HEK293 (cell line): ENCODE results near the gene SPRED2.

Experiments used
- ATF2 ChIP-seq: fragments of 450-650 bp; formaldehyde crosslinking; IDR thresholded peaks from 2 replicates; pipeline ENCODE4 v1.5.1; 2016; ENCODE audit warnings: missing biosample characterization, missing genetic modification characterization, low read depth
- BCL11A ChIP-seq: fragments of 450-650 bp; formaldehyde crosslinking; IDR thresholded peaks from 2 replicates; pipeline ENCODE4 v1.5.1; 2016; ENCODE audit warnings: low read depth, missing biosample characterization, missing genetic modification characterization
- GLI2 ChIP-seq: fragments of 450-650 bp; formaldehyde crosslinking; IDR thresholded peaks from 2 replicates; pipeline ENCODE4; 2017; ENCODE audit warnings: missing biosample characterization, missing genetic modification characterization, low read depth, borderline replicate concordance
- KLF10 ChIP-seq: fragments of 450-650 bp; IDR thresholded peaks from 2 replicates; pipeline ENCODE4 v1.5.1; 2018; ENCODE audit warnings: missing biosample characterization, mild to moderate bottlenecking, missing genetic modification characterization
- KLF9 ChIP-seq: fragments of 450-650 bp; formaldehyde crosslinking; IDR thresholded peaks from 2 replicates; pipeline ENCODE4 v1.5.1; 2016; ENCODE audit warnings: missing biosample characterization, missing genetic modification characterization, low read depth
- TCF7L2 ChIP-seq: IDR thresholded peaks from 2 replicates; pipeline ENCODE4 v1.6.1; 2011; ENCODE audit warnings: low read depth, mild to moderate bottlenecking, inconsistent platforms, low read length, moderate library complexity, borderline replicate concordance
- ZBTB11 ChIP-seq: fragments of 450-650 bp; formaldehyde crosslinking; conservative IDR thresholded peaks from 2 replicates; pipeline ENCODE4 v1.5.1; 2016; ENCODE audit warnings: low read depth, missing biosample characterization, missing genetic modification characterization
- ZBTB20 ChIP-seq: fragments of 450-650 bp; formaldehyde crosslinking; IDR thresholded peaks from 2 replicates; pipeline ENCODE4 v1.5.1; 2016; ENCODE audit warnings: missing biosample characterization, missing genetic modification characterization
- ZBTB21 ChIP-seq: fragments of 450-650 bp; formaldehyde crosslinking; IDR thresholded peaks from 2 replicates; pipeline ENCODE4 v1.5.1; 2017; ENCODE audit warnings: missing biosample characterization, missing genetic modification characterization
- ZBTB48 ChIP-seq: fragments of 450-650 bp; formaldehyde crosslinking; IDR thresholded peaks from 2 replicates; pipeline ENCODE4 v1.5.1; 2016; ENCODE audit warnings: missing biosample characterization, missing genetic modification characterization
- ZBTB7A ChIP-seq: fragments of 450-650 bp; formaldehyde crosslinking; IDR thresholded peaks from 2 replicates; pipeline ENCODE4 v1.5.1; 2016; ENCODE audit warnings: low read depth, missing biosample characterization, missing genetic modification characterization
- ZBTB8A ChIP-seq: fragments of 450-650 bp; formaldehyde crosslinking; IDR thresholded peaks from 2 replicates; pipeline ENCODE4 v1.5.1; 2016; ENCODE audit warnings: missing biosample characterization, missing genetic modification characterization
- ZEB2 ChIP-seq: fragments of 450-650 bp; formaldehyde crosslinking; IDR thresholded peaks from 2 replicates; pipeline ENCODE4 v1.5.1; 2016; ENCODE audit warnings: missing biosample characterization, missing genetic modification characterization
- ZIC2 ChIP-seq: fragments of 450-650 bp; formaldehyde crosslinking; IDR thresholded peaks from 2 replicates; pipeline ENCODE4 v1.5.1; 2016; ENCODE audit warnings: missing biosample characterization, missing genetic modification characterization
- ZNF121 ChIP-seq: fragments of 450-650 bp; formaldehyde crosslinking; IDR thresholded peaks from 2 replicates; pipeline ENCODE4 v1.5.1; 2016; ENCODE audit warnings: missing biosample characterization, missing genetic modification characterization
- ZNF2 ChIP-seq: fragments of 450-650 bp; formaldehyde crosslinking; IDR thresholded peaks from 2 replicates; pipeline ENCODE4 v1.5.1; 2016; ENCODE audit warnings: missing biosample characterization, missing genetic modification characterization
- ZNF248 ChIP-seq: fragments of 450-650 bp; formaldehyde crosslinking; IDR thresholded peaks from 2 replicates; pipeline ENCODE4 v1.5.1; 2017; ENCODE audit warnings: missing biosample characterization, missing genetic modification characterization
- ZNF292 ChIP-seq: fragments of 450-650 bp; formaldehyde crosslinking; IDR thresholded peaks from 2 replicates; pipeline ENCODE4 v1.5.1; 2016; ENCODE audit warnings: low read depth, missing biosample characterization, missing genetic modification characterization, borderline replicate concordance
- ZNF302 ChIP-seq: fragments of 450-650 bp; formaldehyde crosslinking; IDR thresholded peaks from 2 replicates; pipeline ENCODE4 v1.5.1; 2016; ENCODE audit warnings: missing biosample characterization, missing genetic modification characterization, low read depth
- ZNF423 ChIP-seq: fragments of 450-650 bp; formaldehyde crosslinking; IDR thresholded peaks from 2 replicates; pipeline ENCODE4 v1.5.1; 2016; ENCODE audit warnings: missing biosample characterization, missing genetic modification characterization
- ZNF561 ChIP-seq: fragments of 450-650 bp; IDR thresholded peaks from 2 replicates; pipeline ENCODE4 v1.5.1; 2018; ENCODE audit warnings: missing biosample characterization, missing genetic modification characterization, borderline replicate concordance
- ZNF585B ChIP-seq: fragments of 450-650 bp; formaldehyde crosslinking; IDR thresholded peaks from 2 replicates; pipeline ENCODE4 v1.5.1; 2016; ENCODE audit warnings: missing biosample characterization, missing genetic modification characterization
- ZNF670 ChIP-seq: fragments of 450-650 bp; formaldehyde crosslinking; IDR thresholded peaks from 2 replicates; pipeline ENCODE4 v1.5.1; 2016; ENCODE audit warnings: missing biosample characterization, missing genetic modification characterization, low read depth
- TF ChIP-seq, protein P1 (sequence below): fragments of 450-650 bp; formaldehyde crosslinking; IDR thresholded peaks from 2 replicates; pipeline ENCODE4 v1.5.1; 2016; ENCODE audit warnings: missing biosample characterization, missing genetic modification characterization
- TF ChIP-seq, protein P2 (sequence below): fragments of 450-650 bp; formaldehyde crosslinking; IDR thresholded peaks from 2 replicates; pipeline ENCODE4 v1.5.1; 2016; ENCODE audit warnings: missing biosample characterization, missing genetic modification characterization
- TF ChIP-seq, protein P3 (sequence below): fragments of 450-650 bp; formaldehyde crosslinking; IDR thresholded peaks from 2 replicates; pipeline ENCODE4 v1.5.1; 2017; ENCODE audit warnings: missing biosample characterization, missing genetic modification characterization
- TF ChIP-seq, protein P4 (sequence below): fragments of 450-650 bp; formaldehyde crosslinking; optimal IDR thresholded peaks from 2 replicates; pipeline ENCODE3; 2016; ENCODE audit warnings: missing biosample characterization, mild to moderate bottlenecking, missing genetic modification characterization

SPRED2 gene

DNA sequence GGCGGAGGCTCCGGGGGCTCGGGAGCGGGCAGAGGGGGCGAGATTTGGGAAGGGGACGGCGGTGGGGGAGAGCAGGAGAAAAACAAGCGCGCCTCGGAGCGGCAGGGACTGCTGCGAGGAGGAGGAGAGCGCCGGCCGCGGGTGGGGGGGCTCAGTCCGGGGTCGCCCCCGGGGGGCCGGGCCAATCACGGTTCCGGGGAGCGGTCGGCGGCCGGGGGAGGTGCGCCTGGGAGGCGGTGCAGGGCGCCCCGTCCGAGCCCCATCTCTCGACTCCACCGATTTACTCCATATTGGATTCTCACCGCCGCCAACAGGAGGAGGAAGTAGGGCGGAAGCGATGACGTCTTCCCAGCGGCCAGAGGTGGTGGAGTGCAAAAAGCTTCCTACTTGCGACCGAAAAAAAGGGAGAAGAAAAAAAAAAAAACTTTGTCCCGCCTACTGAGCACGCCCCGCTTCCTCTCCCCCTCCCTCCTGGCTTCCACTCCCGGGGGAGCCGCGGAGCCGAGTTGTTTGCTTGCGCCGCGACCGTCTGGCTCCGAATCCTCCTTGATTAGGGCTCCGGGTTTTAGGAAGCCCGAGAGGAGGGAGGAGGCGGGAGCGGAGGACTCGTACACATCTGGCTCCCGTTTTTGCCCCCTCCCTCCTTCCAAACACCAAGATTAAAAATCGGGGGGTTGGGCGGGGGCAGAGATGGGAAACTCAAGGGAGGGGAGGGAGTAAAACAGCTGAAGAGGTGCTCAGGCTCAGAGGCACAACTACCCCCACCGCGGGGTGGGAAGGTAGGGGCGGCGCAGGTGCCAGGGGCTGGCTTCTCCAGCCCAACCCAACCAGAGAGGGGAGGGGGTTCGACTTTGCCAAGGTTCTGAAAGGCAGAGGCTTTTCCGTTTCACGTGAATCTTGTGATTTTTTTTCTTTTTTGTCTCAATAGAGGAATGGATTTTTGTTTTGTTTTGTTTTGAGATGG, at the start of gene SPRED2 (continued):
- TF ChIP-seq ZNF561 (tag by site-specific recombination) (peak; percentile 77; the same call in 1 of the 2 replicates), ZNF302 (tag by site-specific recombination) (no peak), ZNF585B (tag by site-specific recombination) (0 out of 2 replicates have a peak, but pooled peaks have one; percentile 26), ZNF121 (tag by site-specific recombination) (no peak), ZNF292 (tag by site-specific recombination) (no peak), BCL11A (tag by site-specific recombination) (peak; percentile 69; the same call in 1 of the 2 replicates), ZBTB21 (tag by site-specific recombination) (peak; percentile 67), ZNF248 (tag by site-specific recombination) (no peak), GLI2 (tag by site-specific recombination) (no peak), ZBTB7A (tag by site-specific recombination) (peak; percentile 71; the same call in 1 of the 2 replicates), ZBTB48 (tag by site-specific recombination) (no peak), ZNF2 (peak; percentile 37; the same call in 1 of the 2 replicates), KLF9 (tag by site-specific recombination) (peak; percentile 82), ZNF670 (no peak), ZEB2 (peak; percentile 99), ZNF423 (tag by site-specific recombination) (peak; percentile 92), ZBTB20 (tag by site-specific recombination) (peak; percentile 74), ATF2 (tag by site-specific recombination) (peak; percentile 96), ZIC2 (peak; percentile 83), KLF10 (tag by site-specific recombination) (peak; percentile 79), ZBTB8A (tag by site-specific recombination) (peak; percentile 89), ZBTB11 (peak; percentile 86), TCF7L2 (0 out of 2 replicates have a peak, but pooled peaks have one; percentile 31)
- TF ChIP-seq, protein P1, sequence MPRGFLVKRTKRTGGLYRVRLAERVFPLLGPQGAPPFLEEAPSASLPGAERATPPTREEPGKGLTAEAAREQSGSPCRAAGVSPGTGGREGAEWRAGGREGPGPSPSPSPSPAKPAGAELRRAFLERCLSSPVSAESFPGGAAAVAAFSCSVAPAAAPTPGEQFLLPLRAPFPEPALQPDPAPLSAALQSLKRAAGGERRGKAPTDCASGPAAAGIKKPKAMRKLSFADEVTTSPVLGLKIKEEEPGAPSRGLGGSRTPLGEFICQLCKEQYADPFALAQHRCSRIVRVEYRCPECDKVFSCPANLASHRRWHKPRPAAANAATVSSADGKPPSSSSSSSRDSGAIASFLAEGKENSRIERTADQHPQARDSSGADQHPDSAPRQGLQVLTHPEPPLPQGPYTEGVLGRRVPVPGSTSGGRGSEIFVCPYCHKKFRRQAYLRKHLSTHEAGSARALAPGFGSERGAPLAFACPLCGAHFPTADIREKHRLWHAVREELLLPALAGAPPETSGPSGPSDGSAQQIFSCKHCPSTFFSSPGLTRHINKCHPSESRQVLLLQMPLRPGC (tag by site-specific recombination) = peak; percentile 53; the same call in 1 of the 2 replicates
- TF ChIP-seq, protein P2, sequence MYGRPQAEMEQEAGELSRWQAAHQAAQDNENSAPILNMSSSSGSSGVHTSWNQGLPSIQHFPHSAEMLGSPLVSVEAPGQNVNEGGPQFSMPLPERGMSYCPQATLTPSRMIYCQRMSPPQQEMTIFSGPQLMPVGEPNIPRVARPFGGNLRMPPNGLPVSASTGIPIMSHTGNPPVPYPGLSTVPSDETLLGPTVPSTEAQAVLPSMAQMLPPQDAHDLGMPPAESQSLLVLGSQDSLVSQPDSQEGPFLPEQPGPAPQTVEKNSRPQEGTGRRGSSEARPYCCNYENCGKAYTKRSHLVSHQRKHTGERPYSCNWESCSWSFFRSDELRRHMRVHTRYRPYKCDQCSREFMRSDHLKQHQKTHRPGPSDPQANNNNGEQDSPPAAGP (tag by site-specific recombination) = peak; percentile 92; the same call in 1 of the 2 replicates
- TF ChIP-seq, protein P3, sequence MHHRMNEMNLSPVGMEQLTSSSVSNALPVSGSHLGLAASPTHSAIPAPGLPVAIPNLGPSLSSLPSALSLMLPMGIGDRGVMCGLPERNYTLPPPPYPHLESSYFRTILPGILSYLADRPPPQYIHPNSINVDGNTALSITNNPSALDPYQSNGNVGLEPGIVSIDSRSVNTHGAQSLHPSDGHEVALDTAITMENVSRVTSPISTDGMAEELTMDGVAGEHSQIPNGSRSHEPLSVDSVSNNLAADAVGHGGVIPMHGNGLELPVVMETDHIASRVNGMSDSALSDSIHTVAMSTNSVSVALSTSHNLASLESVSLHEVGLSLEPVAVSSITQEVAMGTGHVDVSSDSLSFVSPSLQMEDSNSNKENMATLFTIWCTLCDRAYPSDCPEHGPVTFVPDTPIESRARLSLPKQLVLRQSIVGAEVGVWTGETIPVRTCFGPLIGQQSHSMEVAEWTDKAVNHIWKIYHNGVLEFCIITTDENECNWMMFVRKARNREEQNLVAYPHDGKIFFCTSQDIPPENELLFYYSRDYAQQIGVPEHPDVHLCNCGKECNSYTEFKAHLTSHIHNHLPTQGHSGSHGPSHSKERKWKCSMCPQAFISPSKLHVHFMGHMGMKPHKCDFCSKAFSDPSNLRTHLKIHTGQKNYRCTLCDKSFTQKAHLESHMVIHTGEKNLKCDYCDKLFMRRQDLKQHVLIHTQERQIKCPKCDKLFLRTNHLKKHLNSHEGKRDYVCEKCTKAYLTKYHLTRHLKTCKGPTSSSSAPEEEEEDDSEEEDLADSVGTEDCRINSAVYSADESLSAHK (tag by site-specific recombination) = peak; percentile 63; the same call in 1 of the 2 replicates
- TF ChIP-seq, protein P4, sequence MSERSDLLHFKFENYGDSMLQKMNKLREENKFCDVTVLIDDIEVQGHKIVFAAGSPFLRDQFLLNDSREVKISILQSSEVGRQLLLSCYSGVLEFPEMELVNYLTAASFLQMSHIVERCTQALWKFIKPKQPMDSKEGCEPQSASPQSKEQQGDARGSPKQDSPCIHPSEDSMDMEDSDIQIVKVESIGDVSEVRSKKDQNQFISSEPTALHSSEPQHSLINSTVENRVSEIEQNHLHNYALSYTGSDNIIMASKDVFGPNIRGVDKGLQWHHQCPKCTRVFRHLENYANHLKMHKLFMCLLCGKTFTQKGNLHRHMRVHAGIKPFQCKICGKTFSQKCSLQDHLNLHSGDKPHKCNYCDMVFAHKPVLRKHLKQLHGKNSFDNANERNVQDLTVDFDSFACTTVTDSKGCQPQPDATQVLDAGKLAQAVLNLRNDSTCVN (tag by site-specific recombination) = peak; percentile 73
